Measurements from ENCODE around the gene WDR72.
"Not testable (repeated sequence)": the region's sequence is repeated elsewhere in the genome, so short reads cannot be mapped to it uniquely, and the experiment has no call there.

WDR72 gene

DNA sequence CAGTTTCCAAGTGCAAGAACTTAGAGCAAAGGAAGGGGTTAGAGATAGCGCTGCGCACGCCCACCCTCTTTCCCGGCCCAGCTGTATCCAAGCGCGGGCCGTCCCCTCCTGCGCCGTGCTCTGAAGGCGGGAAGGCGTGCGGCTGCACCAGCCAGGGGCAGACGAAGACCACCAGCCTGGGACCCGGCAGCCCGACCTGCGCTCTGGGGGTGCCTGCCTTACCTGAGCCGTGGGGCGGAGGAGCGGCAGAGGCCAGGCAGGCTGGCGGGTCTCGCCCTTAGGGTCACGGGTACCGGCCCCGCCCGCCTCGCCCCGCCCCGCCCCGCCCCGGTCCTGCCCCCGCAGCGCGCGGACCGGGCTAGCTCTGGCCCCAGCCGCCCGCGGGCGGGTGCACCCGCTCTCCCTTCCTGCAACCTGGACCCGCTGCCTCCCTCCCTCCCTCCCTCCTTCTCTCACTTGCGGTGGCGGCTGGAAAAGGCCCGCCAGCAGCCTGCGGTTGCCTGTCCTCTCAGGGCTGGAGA is at the start of gene WDR72:
WDR72 (minus strand) TSS at position 253 of the 521 bp plus-strand sequence. CDS start 26,514 bp downstream, outside the sequence.
- DNase-seq (ENCODE audit: low spot score), result peak; percentile 75

DNA sequence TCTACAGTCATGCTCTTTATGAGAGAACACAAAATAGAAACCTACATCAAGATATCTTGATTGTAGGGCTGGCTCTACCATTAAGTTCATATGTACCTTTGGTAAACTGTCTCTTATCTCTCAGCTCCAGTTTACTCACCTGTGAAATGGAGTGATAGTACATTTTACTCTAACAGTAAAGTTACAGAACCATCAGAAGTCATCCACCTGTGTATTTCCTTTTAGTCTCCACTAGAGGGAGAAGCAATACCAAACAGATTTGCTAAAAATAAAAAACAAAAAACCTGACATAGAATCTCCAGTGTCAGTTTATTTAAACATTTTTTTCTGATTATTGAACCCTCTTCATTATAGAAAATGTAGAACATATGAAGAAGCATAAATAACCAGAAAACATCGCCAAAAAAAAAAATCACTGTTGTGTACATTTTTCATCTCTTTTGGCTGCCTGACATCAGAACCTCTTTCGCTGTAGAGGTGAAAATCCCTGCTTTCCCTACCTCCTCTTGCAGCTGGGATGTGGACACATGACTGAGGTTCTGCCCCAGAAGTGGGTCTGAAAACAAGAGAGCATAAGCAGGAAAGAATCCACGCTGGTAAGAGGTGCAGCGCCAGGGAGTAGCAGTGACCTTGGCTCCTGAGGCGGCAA is 48.7 kb upstream of the WDR72 start:
- DNase-seq (ENCODE audit: low spot score), result no peak

DNA sequence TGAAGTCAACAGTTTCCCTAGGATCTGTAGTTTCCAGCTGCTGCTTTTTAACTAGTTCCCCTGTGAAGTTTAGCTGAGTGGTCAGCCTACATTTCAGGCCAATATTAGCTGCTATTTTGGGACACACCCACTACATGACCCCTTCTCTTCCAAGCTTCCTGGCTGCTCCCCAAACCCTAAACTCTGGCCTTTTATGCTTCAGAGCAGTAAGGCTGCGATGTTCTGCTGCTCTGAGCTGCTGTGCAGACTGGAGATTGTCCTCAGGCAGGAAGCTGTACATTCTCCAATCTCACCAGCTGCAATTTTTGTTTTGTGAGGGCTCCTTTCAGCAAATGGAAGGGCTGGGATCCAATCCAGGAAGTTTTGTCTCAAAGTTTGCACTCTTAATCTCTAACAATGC is 48.0 kb upstream of the WDR72 start:
- no peak for DNase-seq (ENCODE audit: low spot score)

GRCh38 chr15:53802672-53803071 is 43.2 kb upstream of the WDR72 start:
- no peak for DNase-seq (ENCODE audit: low spot score)

DNA sequence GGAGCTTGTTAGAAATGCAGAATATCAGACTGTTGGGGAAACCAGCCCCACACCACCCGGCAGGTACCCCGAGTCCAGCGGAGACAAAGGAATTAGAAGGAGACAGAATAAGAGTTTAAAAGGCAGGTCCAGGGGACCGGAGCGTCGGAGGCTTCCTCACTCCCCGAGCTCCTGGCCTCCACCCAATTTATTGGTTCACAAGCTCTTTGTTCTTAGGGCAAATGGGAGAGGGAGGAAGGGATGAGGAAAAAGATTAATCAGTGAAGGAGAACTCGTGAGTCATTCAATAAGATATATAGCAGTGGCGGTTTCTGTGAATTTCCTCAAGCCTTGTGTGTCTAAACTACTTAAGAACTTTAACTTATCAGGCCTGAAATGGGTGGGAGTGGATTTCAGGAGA is 32.1 kb upstream of the WDR72 start:
- DNase-seq (ENCODE audit: low spot score), result no peak

GRCh38 chr15:53789654-53790375 is 30.4 kb upstream of the WDR72 start:
- DNase-seq (ENCODE audit: low spot score), result no peak

DNA sequence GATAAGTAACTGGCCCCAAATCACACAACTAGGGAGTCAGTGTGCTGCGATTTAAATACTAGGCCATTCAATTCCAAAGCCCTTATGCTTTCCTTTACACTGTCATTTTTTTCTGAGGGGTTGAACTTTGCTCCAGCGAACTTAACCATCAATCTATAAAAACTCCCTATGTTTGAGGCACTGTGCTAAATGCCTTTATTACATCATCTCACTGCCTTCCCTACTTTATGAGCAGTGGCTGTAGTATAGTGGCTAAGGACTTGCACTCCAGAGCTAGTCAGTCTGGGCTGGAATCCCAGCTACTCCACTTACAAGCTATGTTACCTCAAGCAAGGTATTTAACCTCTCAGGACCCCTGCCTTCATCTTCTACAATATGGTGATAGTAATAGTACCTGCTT is 26.9 kb upstream of the WDR72 start:
- DNase-seq (ENCODE audit: low spot score), result no peak

DNA sequence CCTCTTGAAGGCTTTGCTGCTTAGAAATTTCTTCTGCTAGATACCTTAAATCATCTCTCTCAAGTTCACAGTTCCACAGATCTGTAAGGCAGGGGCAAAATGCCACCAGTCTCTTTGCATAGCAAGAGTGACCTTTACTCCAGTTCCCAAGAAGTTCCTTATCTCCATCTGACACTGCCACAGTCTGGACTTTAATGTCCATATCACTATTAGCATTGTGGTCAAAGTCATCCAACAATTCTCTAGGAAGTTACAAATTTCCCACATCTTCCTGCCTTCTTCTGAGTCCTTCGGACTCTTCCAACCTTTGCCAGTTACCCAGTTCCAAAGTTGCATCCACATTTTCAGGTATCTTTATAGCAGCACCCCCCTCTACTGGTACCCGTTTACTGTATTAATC is 25.8 kb upstream of the WDR72 start:
- DNase-seq (ENCODE audit: low spot score), result not testable (repeated sequence)

GRCh38 chr15:53762916-53763315 is 3.5 kb upstream of the WDR72 start:
- no peak for DNase-seq (ENCODE audit: low spot score)

DNA sequence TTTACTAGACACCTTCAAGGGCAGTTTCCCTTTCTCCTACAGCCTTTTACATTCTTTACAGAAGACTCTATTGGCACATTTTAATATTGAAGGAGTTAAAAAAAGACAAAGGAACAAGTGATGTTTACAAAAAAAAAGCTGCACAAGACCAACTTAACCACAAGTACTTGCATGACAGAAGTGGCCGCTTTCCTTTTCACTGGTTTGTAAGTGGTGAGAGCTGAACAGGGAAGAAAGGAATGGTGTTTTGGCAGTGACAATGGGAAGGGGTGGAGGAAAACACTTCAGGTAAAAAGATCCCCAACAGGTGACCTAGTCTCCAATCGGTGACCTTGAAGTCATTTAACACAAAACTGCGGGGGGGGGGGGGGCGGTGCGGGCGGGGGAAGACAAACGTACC is 1.1 kb downstream of the WDR72 start:
- DNase-seq (ENCODE audit: low spot score), result no peak

DNA sequence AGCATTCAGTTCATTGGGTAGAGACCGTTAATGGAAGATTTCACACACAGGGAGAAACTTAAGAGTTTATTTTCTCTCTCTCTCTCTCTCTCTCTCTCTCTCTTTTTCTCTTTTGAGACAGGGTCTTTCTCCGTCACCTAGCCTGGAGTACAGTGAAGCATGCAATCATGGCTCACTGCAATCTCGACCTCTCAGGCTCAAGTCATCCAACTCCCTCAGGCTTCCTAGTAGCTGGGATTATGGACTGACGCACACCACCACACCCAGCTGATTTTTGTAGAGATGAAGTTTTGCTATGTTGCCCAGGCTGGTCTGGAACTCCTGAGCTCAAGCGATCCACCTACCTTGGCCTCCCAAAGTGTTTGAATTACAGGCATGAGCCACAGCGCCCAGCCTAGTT is 1.6 kb downstream of the WDR72 start:
- DNase-seq (ENCODE audit: low spot score), result no peak

GRCh38 chr15:53753813-53754212 is 5.7 kb downstream of the WDR72 start:
- no peak for DNase-seq (ENCODE audit: low spot score)

DNA sequence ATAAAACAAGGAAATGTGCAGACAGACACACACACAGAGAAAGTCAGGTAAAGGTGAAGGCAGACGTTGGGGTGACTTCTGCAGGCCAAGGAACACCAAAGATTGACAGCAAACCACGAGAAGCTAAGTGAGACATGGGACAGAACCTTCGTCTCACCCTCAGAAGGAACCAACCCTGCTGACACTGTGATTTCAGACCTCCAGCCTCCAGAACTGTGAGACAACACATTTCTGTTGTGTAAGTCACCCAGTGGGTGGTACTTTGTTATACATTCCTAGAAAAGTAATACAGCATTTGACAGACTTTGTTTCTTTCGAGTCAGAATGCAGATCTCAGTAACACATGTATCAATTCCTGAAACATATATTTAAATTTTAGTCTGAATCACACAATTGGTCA is 7.1 kb downstream of the WDR72 start:
- DNase-seq (ENCODE audit: low spot score), result no peak

DNA sequence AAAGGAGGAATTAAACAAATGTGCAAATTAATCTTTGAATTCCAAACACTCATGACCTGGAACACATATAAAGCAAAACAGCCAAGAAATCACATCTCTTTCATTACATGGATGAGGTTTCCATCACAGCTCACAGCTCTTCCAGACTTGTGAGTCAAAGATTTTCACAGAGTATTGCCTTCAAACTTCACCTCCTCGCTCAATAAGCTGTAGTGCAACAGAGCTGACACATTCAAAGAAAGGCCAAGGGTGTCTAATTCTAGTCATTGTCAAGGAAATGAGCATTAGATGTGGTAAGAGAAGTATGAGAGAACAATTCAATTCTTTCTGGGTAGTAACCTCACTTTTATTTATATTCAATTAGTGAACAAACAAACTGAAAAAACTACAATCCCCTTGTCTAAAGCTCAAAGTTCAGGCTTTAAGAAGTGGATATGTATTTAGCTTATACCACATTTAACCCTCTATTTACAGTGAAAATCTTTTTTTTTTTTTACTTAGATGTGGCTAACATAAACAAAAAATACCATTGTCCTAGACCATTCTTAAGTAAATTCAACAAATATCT is 11.9 kb downstream of the WDR72 start:
- no peak for DNase-seq (ENCODE audit: low spot score)

DNA sequence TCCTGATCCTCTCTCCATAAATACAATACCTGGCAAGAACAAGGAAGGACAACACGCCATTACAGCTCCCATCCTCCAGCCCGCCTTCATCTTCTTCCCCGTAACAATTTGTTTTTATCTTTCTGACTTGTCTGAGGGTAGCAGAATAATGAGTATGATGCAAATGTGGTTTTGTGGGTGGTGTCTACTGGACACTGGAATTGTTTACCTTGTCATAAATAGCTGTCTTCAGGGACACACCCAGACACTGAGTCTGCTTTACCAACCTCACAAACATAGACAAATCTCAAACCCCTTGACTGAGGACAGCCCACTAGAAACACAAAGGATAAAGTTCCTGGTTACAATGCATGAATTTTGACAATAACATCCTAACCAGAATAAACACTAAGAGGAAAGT is 13.4 kb downstream of the WDR72 start:
- no peak for DNase-seq (ENCODE audit: low spot score)

DNA sequence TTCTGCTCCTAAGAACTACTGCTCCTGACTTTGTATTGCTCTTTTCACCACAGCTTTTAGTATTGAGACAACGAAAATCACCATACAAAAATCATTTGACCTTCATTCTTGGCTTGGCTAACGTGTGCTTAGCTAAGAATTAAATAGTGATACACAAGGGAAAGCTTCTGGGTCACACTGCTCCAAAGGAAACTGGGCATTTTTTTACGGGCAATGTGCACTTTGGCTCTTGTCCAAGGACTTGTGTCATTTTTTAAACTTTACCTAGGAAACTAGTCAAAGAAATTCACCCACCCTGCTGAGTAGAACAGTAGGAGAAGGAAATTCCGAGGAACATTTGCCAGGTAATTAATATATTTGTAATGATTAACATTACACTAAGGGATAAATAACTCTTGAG is 19.8 kb downstream of the WDR72 start:
- no peak for DNase-seq (ENCODE audit: low spot score)

GRCh38 chr15:53739187-53739586 is 20.3 kb downstream of the WDR72 start:
- no peak for DNase-seq (ENCODE audit: low spot score)

GRCh38 chr15:53721334-53722087 is 38.0 kb downstream of the WDR72 start:
- no peak for DNase-seq (ENCODE audit: low spot score)

DNA sequence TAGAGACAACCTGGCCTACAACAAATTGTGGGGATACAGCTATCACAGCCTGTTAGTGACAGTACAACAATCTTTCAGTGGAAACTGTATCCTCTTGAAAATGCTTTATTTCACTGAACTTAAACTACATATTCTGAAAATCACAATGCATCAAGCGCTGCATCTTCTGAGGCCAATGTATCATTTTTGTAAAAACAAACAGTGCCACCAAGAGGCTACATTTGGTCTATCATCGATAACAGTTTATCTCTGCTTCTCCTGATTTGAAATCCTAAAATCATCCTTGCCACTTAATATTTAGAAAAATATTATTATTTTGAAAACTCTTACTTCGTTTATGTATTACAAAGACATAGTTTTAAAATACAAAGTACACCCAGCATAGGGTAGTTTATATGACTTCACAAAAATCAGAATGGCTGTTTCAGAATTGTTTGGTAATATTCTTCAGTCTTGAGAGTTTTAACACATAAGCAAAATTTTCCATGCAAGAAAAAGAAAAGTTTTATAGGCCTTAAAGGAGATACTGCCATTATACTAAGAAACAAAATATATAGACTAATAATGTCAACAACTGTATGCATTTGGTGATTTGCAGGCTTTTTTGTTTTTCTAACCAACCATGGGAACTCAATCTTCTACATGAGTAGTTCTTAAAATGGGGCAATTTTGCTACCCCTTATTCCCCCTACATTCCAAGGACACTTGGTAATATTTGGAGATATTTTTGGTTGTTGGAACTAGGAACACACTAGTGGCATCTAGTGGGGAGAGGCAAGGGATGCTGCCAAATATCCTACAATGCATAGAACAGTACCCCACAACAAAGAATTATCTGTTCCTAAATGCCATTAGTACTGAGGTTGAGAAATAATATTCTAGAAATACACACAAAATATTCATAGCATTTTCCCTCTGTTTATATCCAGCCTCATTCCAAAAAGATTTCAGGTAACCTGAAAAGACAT is 42.3 kb downstream of the WDR72 start:
- no peak for DNase-seq (ENCODE audit: low spot score)

DNA sequence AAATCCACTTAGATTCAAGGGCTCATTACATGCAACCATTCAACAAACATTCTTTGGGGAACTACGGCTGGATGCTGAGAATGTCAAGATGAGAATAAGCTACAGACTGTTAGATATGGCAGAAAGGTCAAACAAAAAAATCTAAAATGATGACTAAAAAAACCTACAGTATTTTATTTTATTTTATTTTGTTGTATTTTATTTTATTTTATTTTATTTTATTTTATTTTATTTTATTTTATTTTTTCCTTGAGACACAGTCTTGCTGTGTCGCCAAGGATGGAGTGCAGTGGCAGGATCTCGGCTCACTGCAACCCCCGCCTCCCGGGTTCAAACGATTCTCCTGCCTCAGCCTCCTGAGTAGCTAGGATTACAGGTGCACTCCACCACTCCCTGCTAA is 46.2 kb downstream of the WDR72 start:
- DNase-seq (ENCODE audit: low spot score), result no peak

DNA sequence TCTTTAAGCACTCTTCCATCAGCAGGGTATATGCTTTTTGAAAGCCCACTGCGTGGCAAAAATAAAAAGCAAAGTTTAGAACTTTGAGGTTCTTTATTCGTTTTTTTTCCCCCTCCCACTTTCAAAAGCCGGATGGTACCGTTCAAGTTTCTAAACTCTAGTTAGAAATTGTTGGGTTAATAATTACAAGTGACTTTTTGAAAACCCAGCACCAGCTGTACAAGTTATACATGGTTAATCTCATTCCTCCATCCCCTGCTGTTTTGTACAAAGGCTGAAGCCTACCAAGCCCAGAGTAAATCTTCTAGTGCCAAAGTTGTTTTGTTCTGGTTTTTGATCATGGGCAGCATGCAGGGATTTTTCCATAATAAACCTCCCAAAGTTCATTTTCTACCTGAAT is 48.6 kb downstream of the WDR72 start:
- no peak for DNase-seq (ENCODE audit: low spot score)

Data from ecto neural progenitor cell (in vitro differentiated cells).